ENCODE results near the gene LOXHD1.

- TF ChIP-seq CTCF (IDR thresholded peaks at IDR 0.05; ENCODE audit: low read depth, low read length): no peak
- no peak for TF ChIP-seq MAX (IDR thresholded peaks at IDR 0.05; ENCODE audit: low read depth, low read length)
- no peak for TF ChIP-seq POLR2A (IDR thresholded peaks at IDR 0.05; ENCODE audit: extremely low read depth, insufficient read length)
Measured at GRCh38 chr18:46482831-46483230, 174.2 kb downstream of the LOXHD1 start.
